SK-N-SH (cell line): ENCODE measurements around the gene DSE. TPM values are rescaled to one million over a fixed set of nuclear protein-coding genes. Genes with fewer than 3 reads are reported as not detected.
A peak's percentile ranks its signal among the peaks of the same experiment; 100 is the strongest.

Source experiments
- CTCF ChIA-PET: fragments of 300-600, 350-600 bp; formaldehyde crosslinking; extraction: SDS; loops from one replicate; lab custom pipeline; 2021; lab: Yijun Ruan, JAX
- POLR2A ChIA-PET: fragments of 350-600 bp; sonication (Branson Sonifier 250); formaldehyde crosslinking; extraction: SDS; loops from one replicate; lab custom pipeline; 2020; ENCODE audit warnings: antibody characterized with exemption, inconsistent platforms; lab: Yijun Ruan, JAX
- DNase-seq: peaks from one replicate; pipeline ENCODE4 v3.0.0; 2012
- H2AFZ ChIP-seq: fragments of 200-600 bp; sonication (generic); 2 replicates; pipeline ENCODE4 v1.8.1; 2016; ENCODE audit warnings: antibody characterized with exemption, mild to moderate bottlenecking, low read depth
- H3F3A ChIP-seq: fragments of 200-600 bp; sonication (generic); replicated peaks from 2 replicates; pipeline ENCODE3; 2016; ENCODE audit warnings: antibody characterized with exemption, mild to moderate bottlenecking; ENCODE audit not compliant: insufficient read depth
- H3K27ac ChIP-seq, 2 experiments: fragments of 200-500 bp in 1 of 2; fragments of 200-600 bp in 1 of 2; sonication (Bioruptor generic) in 1 of 2; sonication (generic), shearing (Covaris generic) in 1 of 2; 2 replicates each; pipeline versions ENCODE4 v1.5.1 to v1.6.1; 2014 to 2016; ENCODE audit warnings: low read depth in 2 of 2, inconsistent platforms in 1 of 2, low read length in 1 of 2, mild to moderate bottlenecking in 1 of 2, mixed read lengths in 1 of 2
- H3K27me3 ChIP-seq: fragments of 200-600 bp; sonication (generic), shearing (Covaris generic); 2 replicates; pipeline ENCODE4 v1.6.1; 2016; ENCODE audit warnings: mixed run types; ENCODE audit not compliant: insufficient read depth
- H3K36me3 ChIP-seq, 2 experiments: fragments of 200-500 bp in 1 of 2; fragments of 200-600 bp in 1 of 2; sonication (Bioruptor generic) in 1 of 2; sonication (generic) in 1 of 2; replicated peaks in 1 of 2; 2 replicates each; pipeline versions ENCODE3 to v1.5.1; 2014 to 2016; ENCODE audit warnings: low read length in 1 of 2, mild to moderate bottlenecking in 1 of 2; ENCODE audit not compliant: insufficient read depth in 2 of 2, control insufficient read depth in 1 of 2
- H3K4me1 ChIP-seq, 2 experiments: fragments of 200-500 bp in 1 of 2; fragments of 200-600 bp in 1 of 2; sonication (Bioruptor generic) in 1 of 2; sonication (generic), shearing (Covaris generic) in 1 of 2; 2 replicates each; pipeline versions ENCODE4 v1.5.1 to v1.6.1; 2014 to 2016; ENCODE audit warnings: low read depth in 1 of 2, low read length in 1 of 2, mixed run types in 1 of 2; ENCODE audit not compliant: insufficient read depth in 2 of 2, control insufficient read depth in 1 of 2
- H3K4me2 ChIP-seq: fragments of 200-600 bp; sonication (generic), shearing (Covaris generic); 2 replicates; pipeline ENCODE4 v1.6.1; 2017; ENCODE audit warnings: mixed run types
- H3K4me3 ChIP-seq, 2 experiments: fragments of 200-500 bp in 1 of 2; fragments of 200-600 bp in 1 of 2; sonication (Bioruptor generic) in 1 of 2; sonication (generic), shearing (Covaris generic) in 1 of 2; 2 replicates each; pipeline versions ENCODE4 v1.5.1 to v1.8.1; 2014 to 2016; ENCODE audit warnings: low read depth in 2 of 2, inconsistent platforms in 1 of 2, low read length in 1 of 2, mild to moderate bottlenecking in 1 of 2, mixed read lengths in 1 of 2, moderate library complexity in 1 of 2
- H3K79me2 ChIP-seq: fragments of 200-600 bp; sonication (generic); 2 replicates; pipeline ENCODE4 v1.8.1; 2017; ENCODE audit warnings: mild to moderate bottlenecking; ENCODE audit not compliant: insufficient read depth
- H3K9ac ChIP-seq: fragments of 200-600 bp; sonication (generic); 2 replicates; pipeline ENCODE4 v1.6.1; 2017; ENCODE audit warnings: mixed run types
- H3K9me2 ChIP-seq: fragments of 200-600 bp; sonication (generic); 2 replicates; pipeline ENCODE4 v1.6.1; 2017; ENCODE audit warnings: mixed run types
- H3K9me3 ChIP-seq: fragments of 200-600 bp; sonication (generic); 2 replicates; pipeline ENCODE4 v1.6.1; 2017; ENCODE audit warnings: mixed run types, mild to moderate bottlenecking, moderate library complexity
- H4K20me1 ChIP-seq: fragments of 200-600 bp; sonication (generic); 2 replicates; pipeline ENCODE4 v1.6.1; 2017; ENCODE audit warnings: mild to moderate bottlenecking, mixed run types; ENCODE audit not compliant: insufficient read depth
- CHD2 ChIP-seq: fragments of 150-350 bp; IDR thresholded peaks from 2 replicates; pipeline ENCODE4 v1.6.1; 2018; ENCODE audit warnings: low read length; ENCODE audit not compliant: partially characterized antibody
- ELF1 ChIP-seq: IDR thresholded peaks from 2 replicates; pipeline ENCODE4 v1.4.0; 2012
- EP300 ChIP-seq, 2 experiments: IDR thresholded peaks; 2 replicates each; pipeline versions ENCODE4 v1.4.0 to v1.6.1; 2012; ENCODE audit warnings: borderline replicate concordance in 1 of 2, low read depth in 1 of 2, low read length in 1 of 2
- FOSL2 ChIP-seq: IDR thresholded peaks from 2 replicates; pipeline ENCODE4 v1.4.0; 2012; ENCODE audit warnings: low read depth, mild to moderate bottlenecking, moderate library complexity, borderline replicate concordance
- FOXJ3 ChIP-seq: sonication (generic); formaldehyde crosslinking; IDR thresholded peaks from 2 replicates; pipeline ENCODE4 v1.5.1; 2020; ENCODE audit warnings: mild to moderate bottlenecking, missing genetic modification reagents
- FOXM1 ChIP-seq: IDR thresholded peaks from 2 replicates; pipeline ENCODE4 v1.4.0; 2012; ENCODE audit warnings: low read depth, mild to moderate bottlenecking
- GABPA ChIP-seq: IDR thresholded peaks from 2 replicates; pipeline ENCODE4 v1.4.0; 2012; ENCODE audit warnings: low read depth, mild to moderate bottlenecking
- GATA2 ChIP-seq: sonication (generic); formaldehyde crosslinking; IDR thresholded peaks from 2 replicates; pipeline ENCODE4 v1.5.0; 2020; ENCODE audit warnings: mild to moderate bottlenecking, missing genetic modification reagents
- MAX ChIP-seq: IDR thresholded peaks from 2 replicates; pipeline ENCODE4 v1.4.0; 2012; ENCODE audit warnings: low read depth
- MEF2A ChIP-seq: IDR thresholded peaks from 2 replicates; pipeline ENCODE4 v1.4.0; 2012; ENCODE audit warnings: low read depth, borderline replicate concordance
- MXI1 ChIP-seq: IDR thresholded peaks from 2 replicates; pipeline ENCODE4 v1.6.1; 2012; ENCODE audit warnings: mild to moderate bottlenecking, low read depth, low read length, improper control_type of control experiment
- NFIC ChIP-seq: IDR thresholded peaks from 2 replicates; pipeline ENCODE4 v1.4.0; 2012; ENCODE audit warnings: borderline replicate concordance
- POLR2AphosphoS5 ChIP-seq: IDR thresholded peaks from 2 replicates; pipeline ENCODE4 v1.6.1; 2012; ENCODE audit warnings: low read depth, low read length
- RAD21 ChIP-seq: IDR thresholded peaks from 2 replicates; pipeline ENCODE4 v1.6.1; 2012; ENCODE audit warnings: mild to moderate bottlenecking, low read length
- RCOR1 ChIP-seq: fragments of 150-350 bp; IDR thresholded peaks from 2 replicates; pipeline ENCODE4 v1.6.1; 2017; ENCODE audit warnings: antibody characterized with exemption, low read length
- REST ChIP-seq: IDR thresholded peaks from 2 replicates; pipeline ENCODE4 v1.6.1; 2012; ENCODE audit warnings: mild to moderate bottlenecking, low read depth, low read length, moderate library complexity
- RFX5 ChIP-seq: IDR thresholded peaks from 2 replicates; pipeline ENCODE4 v1.6.1; 2012; ENCODE audit warnings: mild to moderate bottlenecking, improper control_type of control experiment, low read length
- RXRA ChIP-seq: IDR thresholded peaks from 2 replicates; pipeline ENCODE4 v1.4.0; 2012; ENCODE audit warnings: low read depth, mild to moderate bottlenecking, borderline replicate concordance
- SMC3 ChIP-seq: IDR thresholded peaks from 2 replicates; pipeline ENCODE4 v1.6.1; 2012; ENCODE audit warnings: low read depth, low read length, improper control_type of control experiment
- TAF1 ChIP-seq: IDR thresholded peaks from 2 replicates; pipeline ENCODE4 v1.6.1; 2012; ENCODE audit warnings: low read depth, mild to moderate bottlenecking, low read length, moderate library complexity, borderline replicate concordance
- TCF12 ChIP-seq: IDR thresholded peaks from 2 replicates; pipeline ENCODE4 v1.4.0; 2012
- TEAD4 ChIP-seq: IDR thresholded peaks from 2 replicates; pipeline ENCODE4 v1.4.0; 2012; ENCODE audit warnings: mild to moderate bottlenecking, borderline replicate concordance; ENCODE audit not compliant: insufficient read depth
- USF2 ChIP-seq: fragments of 150-350 bp; IDR thresholded peaks from 2 replicates; pipeline ENCODE4 v1.6.1; 2017; ENCODE audit warnings: antibody characterized with exemption, low read length, low read depth, borderline replicate concordance
- WGBS: methylation state at CpG from one replicate; pipeline ENCODE4 v1.1.6; 2017; ENCODE audit warnings: low lambda C conversion rate; 5-methylcytosine and 5-hydroxymethylcytosine counted together
- polyA plus RNA-seq, 3 experiments: library from polyadenylated mRNA; depleted of rRNA; stranded (reverse); fragments of >200 nt; gene quantifications; 2 replicates each; pipeline ENCODE4 v1.2.3, GENCODE V29; 2012
- TF ChIP-seq, protein P1 (sequence below): IDR thresholded peaks from 2 replicates; pipeline ENCODE4; 2012
- TF ChIP-seq, protein P2 (sequence below): IDR thresholded peaks from 2 replicates; pipeline ENCODE4 v1.4.0; 2012; ENCODE audit warnings: low read depth, borderline replicate concordance
- TF ChIP-seq, protein P3 (sequence below): fragments of 200-600 bp; sonication (generic); IDR thresholded peaks from 2 replicates; pipeline ENCODE4 v1.6.1; 2017; ENCODE audit warnings: antibody characterized with exemption, mild to moderate bottlenecking, moderate library complexity

The DSE gene
- polyA plus RNA-seq, 1 of the 3 experiments (the other 2 are of a cell fraction) = 12.7 TPM

- TF ChIP-seq GABPA = no peak
- peak; percentile 56 for TF ChIP-seq RAD21
- TF ChIP-seq MAX = no peak
- TF ChIP-seq, protein P1, sequence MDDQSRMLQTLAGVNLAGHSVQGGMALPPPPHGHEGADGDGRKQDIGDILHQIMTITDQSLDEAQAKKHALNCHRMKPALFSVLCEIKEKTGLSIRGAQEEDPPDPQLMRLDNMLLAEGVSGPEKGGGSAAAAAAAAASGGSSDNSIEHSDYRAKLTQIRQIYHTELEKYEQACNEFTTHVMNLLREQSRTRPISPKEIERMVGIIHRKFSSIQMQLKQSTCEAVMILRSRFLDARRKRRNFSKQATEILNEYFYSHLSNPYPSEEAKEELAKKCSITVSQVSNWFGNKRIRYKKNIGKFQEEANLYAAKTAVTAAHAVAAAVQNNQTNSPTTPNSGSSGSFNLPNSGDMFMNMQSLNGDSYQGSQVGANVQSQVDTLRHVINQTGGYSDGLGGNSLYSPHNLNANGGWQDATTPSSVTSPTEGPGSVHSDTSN = no peak
- TF ChIP-seq, protein P2, sequence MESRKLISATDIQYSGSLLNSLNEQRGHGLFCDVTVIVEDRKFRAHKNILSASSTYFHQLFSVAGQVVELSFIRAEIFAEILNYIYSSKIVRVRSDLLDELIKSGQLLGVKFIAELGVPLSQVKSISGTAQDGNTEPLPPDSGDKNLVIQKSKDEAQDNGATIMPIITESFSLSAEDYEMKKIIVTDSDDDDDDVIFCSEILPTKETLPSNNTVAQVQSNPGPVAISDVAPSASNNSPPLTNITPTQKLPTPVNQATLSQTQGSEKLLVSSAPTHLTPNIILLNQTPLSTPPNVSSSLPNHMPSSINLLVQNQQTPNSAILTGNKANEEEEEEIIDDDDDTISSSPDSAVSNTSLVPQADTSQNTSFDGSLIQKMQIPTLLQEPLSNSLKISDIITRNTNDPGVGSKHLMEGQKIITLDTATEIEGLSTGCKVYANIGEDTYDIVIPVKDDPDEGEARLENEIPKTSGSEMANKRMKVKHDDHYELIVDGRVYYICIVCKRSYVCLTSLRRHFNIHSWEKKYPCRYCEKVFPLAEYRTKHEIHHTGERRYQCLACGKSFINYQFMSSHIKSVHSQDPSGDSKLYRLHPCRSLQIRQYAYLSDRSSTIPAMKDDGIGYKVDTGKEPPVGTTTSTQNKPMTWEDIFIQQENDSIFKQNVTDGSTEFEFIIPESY = no peak
- no peak for TF ChIP-seq NFIC
- no peak for TF ChIP-seq TAF1
- TF ChIP-seq MXI1 = no peak
- no peak for TF ChIP-seq USF2
- TF ChIP-seq FOXJ3 (CRISPR knock-in tag) = no peak
- TF ChIP-seq RCOR1 = no peak
- TF ChIP-seq TCF12 = no peak
- TF ChIP-seq FOSL2 = no peak
- no peak for TF ChIP-seq TEAD4
- TF ChIP-seq REST = no peak
- no peak for TF ChIP-seq CHD2
- TF ChIP-seq SMC3 = peak; percentile 36
- no peak for TF ChIP-seq MEF2A
- no peak for TF ChIP-seq GATA2 (CRISPR knock-in tag)
- no peak for TF ChIP-seq EP300 (IDR thresholded peaks at IDR 0.05; ENCODE audit: borderline replicate concordance in 1 of 2, low read depth in 1 of 2, low read length in 1 of 2)
- no peak for TF ChIP-seq RFX5
- TF ChIP-seq FOXM1 = no peak
- TF ChIP-seq RXRA = no peak
- TF ChIP-seq, protein P3, sequence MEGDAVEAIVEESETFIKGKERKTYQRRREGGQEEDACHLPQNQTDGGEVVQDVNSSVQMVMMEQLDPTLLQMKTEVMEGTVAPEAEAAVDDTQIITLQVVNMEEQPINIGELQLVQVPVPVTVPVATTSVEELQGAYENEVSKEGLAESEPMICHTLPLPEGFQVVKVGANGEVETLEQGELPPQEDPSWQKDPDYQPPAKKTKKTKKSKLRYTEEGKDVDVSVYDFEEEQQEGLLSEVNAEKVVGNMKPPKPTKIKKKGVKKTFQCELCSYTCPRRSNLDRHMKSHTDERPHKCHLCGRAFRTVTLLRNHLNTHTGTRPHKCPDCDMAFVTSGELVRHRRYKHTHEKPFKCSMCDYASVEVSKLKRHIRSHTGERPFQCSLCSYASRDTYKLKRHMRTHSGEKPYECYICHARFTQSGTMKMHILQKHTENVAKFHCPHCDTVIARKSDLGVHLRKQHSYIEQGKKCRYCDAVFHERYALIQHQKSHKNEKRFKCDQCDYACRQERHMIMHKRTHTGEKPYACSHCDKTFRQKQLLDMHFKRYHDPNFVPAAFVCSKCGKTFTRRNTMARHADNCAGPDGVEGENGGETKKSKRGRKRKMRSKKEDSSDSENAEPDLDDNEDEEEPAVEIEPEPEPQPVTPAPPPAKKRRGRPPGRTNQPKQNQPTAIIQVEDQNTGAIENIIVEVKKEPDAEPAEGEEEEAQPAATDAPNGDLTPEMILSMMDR = peak; percentile 65
- no peak for TF ChIP-seq POLR2AphosphoS5
- TF ChIP-seq ELF1 = no peak
- H3K27me3 ChIP-seq = no peaks in the 10 kb centered on the region
- DNase-seq = peak; percentile 36
- no peaks in the 10 kb centered on the region for H3K9me2 ChIP-seq
- CTCF ChIA-PET = interaction anchor here (0.6 to 4.3 kb wide), 10 partner anchors 12 to 942 kb away, joined by 3 to 19 read pairs (median 4); partner anchors contain the start of gene CALHM6
- H3K36me3 ChIP-seq = no peaks in the 10 kb centered on the region
- H3K27ac ChIP-seq = no peak overlapping the region
- H4K20me1 ChIP-seq = no peaks in the 10 kb centered on the region
- POLR2A ChIA-PET = no interaction called here
- H3K4me3 ChIP-seq = no peak overlapping the region
- H3F3A ChIP-seq = peaks cover 14% of the 10 kb centered on the region
- H3K79me2 ChIP-seq = no peaks in the 10 kb centered on the region
- H3K4me2 ChIP-seq = no peak overlapping the region
- H2AFZ ChIP-seq = no peak overlapping the region
- H3K4me1 ChIP-seq = peaks cover 0 to 11% of the 10 kb centered on the region in 2 experiments; a peak in 3 of 4 replicates
- no peaks in the 10 kb centered on the region for H3K9me3 ChIP-seq
- H3K9ac ChIP-seq = no peak overlapping the region
- 20% methylated on average over 3 of the region's 3 CpGs for WGBS
Observed at GRCh38 chr6:116444092-116444491, 73.3 kb downstream of the DSE start.
